Subcutaneous abdominal adipose tissue (tissue), 5 donors: ENCODE results near the gene CEACAM5.

Experiments
- H3K27ac ChIP-seq: one replicate; pipeline ENCODE4 v1.7.0; 2013; ENCODE audit warnings: low read depth, mild to moderate bottlenecking, inconsistent platforms, low read length, moderate library complexity
- H3K27me3 ChIP-seq, 5 donors: one replicate each; pipeline ENCODE4 v1.7.0; 2013; ENCODE audit warnings: low read length in 5 of 5, inconsistent platforms in 1 of 5; ENCODE audit not compliant: control insufficient read depth in 5 of 5, insufficient read depth in 4 of 5
- H3K36me3 ChIP-seq, 5 donors: one replicate each; pipeline ENCODE4 v1.7.0; 2013; ENCODE audit warnings: low read length in 5 of 5; ENCODE audit not compliant: control insufficient read depth in 5 of 5, insufficient read depth in 5 of 5
- H3K4me1 ChIP-seq, 5 donors: one replicate each; pipeline ENCODE4 v1.7.0; 2013; ENCODE audit warnings: low read length in 5 of 5, mild to moderate bottlenecking in 3 of 5, moderate library complexity in 1 of 5; ENCODE audit not compliant: control insufficient read depth in 5 of 5, insufficient read depth in 5 of 5
- H3K4me3 ChIP-seq, 5 donors: one replicate each; pipeline ENCODE4 v1.7.0; 2013; ENCODE audit warnings: low read length in 5 of 5, low read depth in 1 of 5
- H3K9ac ChIP-seq, 5 donors: one replicate each; pipeline ENCODE4 v1.7.0; 2013; ENCODE audit warnings: low read length in 5 of 5, mild to moderate bottlenecking in 4 of 5, moderate library complexity in 3 of 5
- H3K9me3 ChIP-seq, 5 donors: one replicate each; pipeline ENCODE4 v1.7.0; 2013; ENCODE audit warnings: low read length in 5 of 5; ENCODE audit not compliant: control insufficient read depth in 5 of 5
- donor health status: healthy.
- donor health status: healthy.
- donor health status: healthy.
- donor health status: healthy.
- donor health status: healthy.

Gene CEACAM5

DNA sequence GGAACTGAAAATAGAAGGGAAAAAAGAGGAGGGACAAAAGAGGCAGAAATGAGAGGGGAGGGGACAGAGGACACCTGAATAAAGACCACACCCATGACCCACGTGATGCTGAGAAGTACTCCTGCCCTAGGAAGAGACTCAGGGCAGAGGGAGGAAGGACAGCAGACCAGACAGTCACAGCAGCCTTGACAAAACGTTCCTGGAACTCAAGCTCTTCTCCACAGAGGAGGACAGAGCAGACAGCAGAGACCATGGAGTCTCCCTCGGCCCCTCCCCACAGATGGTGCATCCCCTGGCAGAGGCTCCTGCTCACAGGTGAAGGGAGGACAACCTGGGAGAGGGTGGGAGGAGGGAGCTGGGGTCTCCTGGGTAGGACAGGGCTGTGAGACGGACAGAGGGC lies at the start of gene CEACAM5:
CEACAM5 (plus strand) TSS at position 146 of the 400 bp plus-strand sequence; CDS start at position 252, 106 bp downstream.
- no peak within 1 kb of the TSS for H3K4me3 ChIP-seq
- H3K27me3 ChIP-seq, result peaks cover 7 to 49% (median 40%) of the 10 kb centered on the region in 5 donors
- no peak within 1 kb of the TSS for H3K27ac ChIP-seq
- H3K9me3 ChIP-seq, result no peaks in the 10 kb centered on the region
- H3K9ac ChIP-seq, result no peak within 1 kb of the TSS
- H3K36me3 ChIP-seq, result no peaks in the 10 kb centered on the region
- H3K4me1 ChIP-seq, result peaks cover 0 to 5% (median 0%) of the 10 kb centered on the region in 5 donors

- Histone ChIP-seq H3K36me3 (no peaks in the 10 kb centered on the region), H3K27me3 (peaks cover 7 to 14% (median 11%) of the 10 kb centered on the region in 5 donors), H3K27ac (no peak overlapping the region), H3K9me3 (peaks cover 3 to 28% (median 17%) of the 10 kb centered on the region in 5 donors), H3K4me1 (no peaks in the 10 kb centered on the region), H3K9ac (no peak overlapping the region), H3K4me3 (peak overlapping the region in 2 of 5 donors; percentile 10 to 23)
Measured at GRCh38 chr19:41666075-41666474, 42.4 kb upstream of the CEACAM5 start.

- Histone ChIP-seq H3K4me3 (no peak overlapping the region), H3K36me3 (no peaks in the 10 kb centered on the region), H3K27me3 (peaks cover 12 to 21% (median 14%) of the 10 kb centered on the region in 5 donors), H3K4me1 (peaks cover 0 to 3% (median 0%) of the 10 kb centered on the region in 5 donors), H3K27ac (no peak overlapping the region), H3K9ac (no peak overlapping the region), H3K9me3 (peaks cover 3 to 28% (median 17%) of the 10 kb centered on the region in 5 donors)
Measured at GRCh38 chr19:41668315-41668714, 40.1 kb upstream of the CEACAM5 start.

DNA sequence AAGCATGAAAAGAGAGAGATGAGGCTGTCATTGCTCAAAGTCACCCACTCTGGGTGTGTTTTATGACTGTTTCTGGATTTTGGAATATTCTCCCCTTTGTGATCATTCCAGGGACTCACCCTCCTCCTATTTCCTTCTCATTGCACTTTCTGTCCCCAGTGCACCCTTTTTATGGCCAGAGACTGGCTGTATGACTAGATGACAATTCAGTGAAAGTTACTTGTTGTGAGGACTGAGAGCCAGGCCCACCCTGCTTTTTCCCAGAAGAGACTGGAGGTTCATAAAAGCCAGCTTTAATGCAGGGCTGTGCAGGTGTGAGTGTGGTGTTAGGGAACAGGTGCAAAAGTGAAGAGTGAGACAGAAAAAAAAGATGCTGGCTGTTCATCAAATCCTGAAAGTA lies 37.7 kb upstream of the CEACAM5 start:
- H3K27ac ChIP-seq, result no peak overlapping the region
- no peak overlapping the region for H3K9ac ChIP-seq
- H3K4me3 ChIP-seq, result no peak overlapping the region
- peaks cover 12 to 25% (median 15%) of the 10 kb centered on the region in 5 donors for H3K27me3 ChIP-seq
- peaks cover 3 to 12% (median 8%) of the 10 kb centered on the region in 5 donors for H3K9me3 ChIP-seq
- no peaks in the 10 kb centered on the region for H3K36me3 ChIP-seq
- peaks cover 0 to 3% (median 0%) of the 10 kb centered on the region in 5 donors for H3K4me1 ChIP-seq

- no peak overlapping the region for H3K27ac ChIP-seq
- H3K4me1 ChIP-seq, result peaks cover 0 to 3% (median 0%) of the 10 kb centered on the region in 5 donors
- H3K9ac ChIP-seq, result no peak overlapping the region
- peaks cover 0 to 5% (median 3%) of the 10 kb centered on the region in 5 donors for H3K9me3 ChIP-seq
- H3K4me3 ChIP-seq, result no peak overlapping the region
- H3K27me3 ChIP-seq, result peaks cover 12 to 27% (median 17%) of the 10 kb centered on the region in 5 donors
- no peaks in the 10 kb centered on the region for H3K36me3 ChIP-seq
Measured at GRCh38 chr19:41671486-41671885, 36.9 kb upstream of the CEACAM5 start.

DNA sequence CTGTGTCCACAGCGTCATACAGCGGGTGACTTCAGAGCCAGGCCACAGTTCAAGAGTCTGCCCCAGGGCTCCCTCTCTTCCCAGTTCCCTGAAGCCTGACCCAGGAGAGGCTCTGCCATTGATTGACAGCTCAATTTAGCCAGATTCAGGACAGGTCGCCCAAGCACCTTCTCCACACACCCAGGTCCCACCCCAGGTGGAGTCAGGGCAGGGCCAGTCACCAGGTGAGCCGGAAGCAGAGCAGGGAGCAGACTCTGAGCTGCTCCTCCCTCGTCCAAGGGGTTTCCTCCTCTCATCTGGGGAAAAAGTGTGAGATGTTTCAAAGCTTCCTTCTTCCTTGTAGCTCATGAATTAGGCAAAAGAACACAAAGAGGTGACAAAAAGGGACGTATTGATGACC lies 26.0 kb upstream of the CEACAM5 start:
- H3K27ac ChIP-seq, result no peak overlapping the region
- H3K4me1 ChIP-seq, result no peaks in the 10 kb centered on the region
- no peaks in the 10 kb centered on the region for H3K36me3 ChIP-seq
- no peak overlapping the region for H3K4me3 ChIP-seq
- H3K9ac ChIP-seq, result no peak overlapping the region
- peaks cover 3 to 18% (median 7%) of the 10 kb centered on the region in 5 donors for H3K27me3 ChIP-seq
- no peaks in the 10 kb centered on the region for H3K9me3 ChIP-seq

DNA sequence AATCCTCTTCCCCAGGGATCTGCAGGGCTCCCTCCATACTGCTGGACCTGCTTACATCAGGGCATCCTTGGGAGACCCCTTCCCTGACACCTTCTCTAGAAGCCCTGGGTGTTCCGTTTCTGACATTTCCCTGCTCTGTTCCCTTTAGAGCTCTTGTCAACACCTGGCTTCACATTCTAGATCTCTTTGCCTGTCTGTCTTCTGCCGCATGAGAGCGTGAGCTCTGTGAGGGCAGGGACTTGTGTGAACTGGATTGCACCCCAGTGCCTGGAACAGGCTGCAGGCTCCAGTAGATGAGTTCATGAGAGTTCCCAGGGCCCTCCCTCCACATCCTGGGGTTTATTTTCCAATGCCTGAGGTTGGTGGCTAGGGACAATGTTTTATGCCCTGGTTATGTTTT lies 21.0 kb upstream of the CEACAM5 start:
- Histone ChIP-seq H3K9me3 (peaks cover 0 to 10% (median under 1%) of the 10 kb centered on the region in 5 donors), H3K27ac (no peak overlapping the region), H3K36me3 (no peaks in the 10 kb centered on the region), H3K4me3 (no peak overlapping the region), H3K9ac (no peak overlapping the region), H3K27me3 (peaks cover 3 to 33% (median 11%) of the 10 kb centered on the region in 5 donors), H3K4me1 (no peaks in the 10 kb centered on the region)

DNA sequence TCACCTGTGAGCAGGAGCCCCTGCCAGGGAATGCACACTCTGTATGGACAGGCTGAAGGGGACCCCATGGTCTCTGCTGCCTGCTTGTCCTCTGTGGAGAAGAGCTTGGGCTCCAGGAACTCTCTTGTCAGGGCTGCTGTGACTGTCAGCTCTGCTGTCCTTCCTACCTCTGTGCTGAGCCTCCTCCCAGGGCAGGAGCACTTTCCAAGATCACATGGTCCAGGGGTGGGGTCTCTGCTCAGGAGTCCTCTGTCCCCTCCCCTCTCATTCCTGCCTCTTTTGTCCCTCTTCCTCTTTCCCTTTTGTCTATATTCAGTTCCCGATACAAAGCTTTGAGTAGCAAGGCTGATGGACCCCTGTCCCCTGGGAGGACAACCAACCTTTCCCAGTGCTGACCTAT lies 20.3 kb upstream of the CEACAM5 start, which contains the start of gene CEACAM7:
CEACAM7 (minus strand) TSS at position 173 of the 400 bp plus-strand sequence; CDS start at position 68, 105 bp downstream.
- Histone ChIP-seq H3K9me3 (peaks cover 0 to 13% (median 3%) of the 10 kb centered on the region in 5 donors), H3K4me3 (no peak within 1 kb of the TSS), H3K36me3 (no peaks in the 10 kb centered on the region), H3K9ac (no peak within 1 kb of the TSS), H3K27ac (no peak within 1 kb of the TSS), H3K4me1 (no peaks in the 10 kb centered on the region), H3K27me3 (peaks cover 0 to 30% (median 7%) of the 10 kb centered on the region in 5 donors)

DNA sequence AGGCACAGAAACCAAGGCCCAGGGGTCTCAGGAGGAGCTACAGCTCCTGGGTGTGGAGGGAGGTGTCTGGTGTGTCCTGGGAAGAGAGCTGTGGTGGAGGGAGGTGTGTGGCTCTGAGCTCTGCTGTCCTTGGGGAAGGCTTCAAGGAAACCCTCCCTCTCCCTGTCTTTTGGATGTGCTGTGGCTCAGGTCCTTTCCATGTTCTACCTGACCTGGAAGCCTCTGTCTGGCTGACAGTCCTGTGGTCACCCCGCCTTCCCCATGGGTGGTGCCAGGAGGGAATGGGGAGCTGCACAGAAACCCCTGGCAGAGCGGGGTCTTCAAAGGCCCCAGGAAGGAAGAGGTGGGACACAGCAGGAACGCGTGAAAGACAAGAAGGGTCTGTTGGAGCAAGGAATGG lies 19.7 kb upstream of the CEACAM5 start:
- Histone ChIP-seq H3K4me1 (no peaks in the 10 kb centered on the region), H3K36me3 (no peaks in the 10 kb centered on the region), H3K27ac (no peak overlapping the region), H3K27me3 (peaks cover 0 to 28% (median 7%) of the 10 kb centered on the region in 5 donors), H3K4me3 (no peak overlapping the region), H3K9ac (no peak overlapping the region), H3K9me3 (peaks cover 0 to 13% (median 3%) of the 10 kb centered on the region in 5 donors)

GRCh38 chr19:41689993-41690800 lies 18.2 kb upstream of the CEACAM5 start:
- H3K27me3 ChIP-seq, result peaks cover 0 to 31% (median 14%) of the 10 kb centered on the region in 5 donors
- no peak overlapping the region for H3K27ac ChIP-seq
- H3K9ac ChIP-seq, result no peak overlapping the region
- no peaks in the 10 kb centered on the region for H3K36me3 ChIP-seq
- H3K4me1 ChIP-seq, result no peaks in the 10 kb centered on the region
- no peak overlapping the region for H3K4me3 ChIP-seq
- H3K9me3 ChIP-seq, result peaks cover 0 to 19% (median 3%) of the 10 kb centered on the region in 5 donors
